ENCODE data around the gene SLC12A7.

DNA sequence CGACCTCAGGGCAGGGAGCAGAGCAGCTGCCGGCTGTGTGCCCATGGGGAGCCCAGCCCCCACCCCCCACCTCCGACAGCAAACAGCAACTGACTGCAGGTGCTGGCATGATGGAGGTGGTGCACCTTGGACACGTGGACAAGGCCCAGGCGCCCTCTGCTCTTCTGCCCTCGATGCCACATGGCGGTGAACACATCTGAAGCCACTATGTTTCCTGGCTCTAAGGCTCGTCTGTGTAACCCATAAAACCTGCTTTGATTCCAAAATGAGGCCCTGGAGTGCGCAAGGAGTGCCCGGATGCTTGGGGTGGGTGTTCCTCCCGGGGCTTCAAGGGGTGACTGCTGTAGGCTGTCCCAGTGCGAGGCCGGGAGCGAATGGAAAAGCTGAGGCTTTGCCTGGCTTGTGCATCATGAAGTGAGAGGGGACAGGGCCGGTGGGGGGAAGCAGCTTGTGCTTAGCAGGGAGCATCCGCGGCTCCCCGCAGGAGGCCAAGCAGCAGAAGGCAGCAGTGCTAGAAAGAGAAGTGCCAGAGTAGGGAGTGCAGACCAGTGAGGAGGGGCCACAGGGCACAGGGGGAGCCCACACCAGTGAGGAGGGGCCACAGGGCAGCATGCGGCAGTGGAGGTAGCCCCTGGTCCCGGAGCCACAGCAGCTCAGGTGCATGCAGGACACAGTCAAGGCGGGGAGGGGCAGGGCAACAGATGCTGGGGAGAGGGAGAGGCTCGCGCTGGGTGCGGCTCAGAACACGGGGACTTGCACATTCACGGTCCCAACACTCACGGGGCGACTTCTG is 73.2 kb downstream of the SLC12A7 start:
- TF ChIP-seq CTCF (conservative IDR thresholded peaks at IDR 0.05; ENCODE audit: low read length) (no peak), EZH2phosphoT487 (IDR thresholded peaks at IDR 0.05; ENCODE audit: borderline replicate concordance, low read depth, low read length) (no peak)
